ENCODE data around the gene TGFBR1. TPM values are rescaled to one million over a fixed set of nuclear protein-coding genes. Genes with fewer than 3 reads are reported as not detected.

The TGFBR1 gene
- total RNA-seq, 4 donors from 2014 or later, result 10.1 to 23.3 (median 16.0) TPM

DNA sequence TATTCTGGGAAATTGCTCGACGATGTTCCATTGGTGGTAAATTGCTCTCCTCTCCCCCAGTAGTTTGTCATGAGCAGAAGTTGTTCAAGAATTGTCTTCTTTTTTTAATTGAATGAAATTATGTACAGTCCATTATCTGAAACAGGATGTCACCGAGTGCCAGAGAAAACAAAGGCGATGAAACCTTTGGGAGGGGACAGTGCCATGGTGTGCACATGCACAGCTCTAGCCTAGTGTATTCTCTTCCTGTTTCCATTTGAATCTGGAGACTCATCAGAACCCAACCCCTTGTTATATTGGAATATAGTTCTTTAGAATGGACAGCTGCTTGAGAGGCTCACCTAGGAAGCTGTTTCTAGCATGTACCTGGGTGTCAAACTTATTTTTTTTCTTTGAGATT is 41.7 kb downstream of the TGFBR1 start:
- TF ChIP-seq POLR2A (IDR thresholded peaks at IDR 0.05), result no peak
- TF ChIP-seq, protein P1, sequence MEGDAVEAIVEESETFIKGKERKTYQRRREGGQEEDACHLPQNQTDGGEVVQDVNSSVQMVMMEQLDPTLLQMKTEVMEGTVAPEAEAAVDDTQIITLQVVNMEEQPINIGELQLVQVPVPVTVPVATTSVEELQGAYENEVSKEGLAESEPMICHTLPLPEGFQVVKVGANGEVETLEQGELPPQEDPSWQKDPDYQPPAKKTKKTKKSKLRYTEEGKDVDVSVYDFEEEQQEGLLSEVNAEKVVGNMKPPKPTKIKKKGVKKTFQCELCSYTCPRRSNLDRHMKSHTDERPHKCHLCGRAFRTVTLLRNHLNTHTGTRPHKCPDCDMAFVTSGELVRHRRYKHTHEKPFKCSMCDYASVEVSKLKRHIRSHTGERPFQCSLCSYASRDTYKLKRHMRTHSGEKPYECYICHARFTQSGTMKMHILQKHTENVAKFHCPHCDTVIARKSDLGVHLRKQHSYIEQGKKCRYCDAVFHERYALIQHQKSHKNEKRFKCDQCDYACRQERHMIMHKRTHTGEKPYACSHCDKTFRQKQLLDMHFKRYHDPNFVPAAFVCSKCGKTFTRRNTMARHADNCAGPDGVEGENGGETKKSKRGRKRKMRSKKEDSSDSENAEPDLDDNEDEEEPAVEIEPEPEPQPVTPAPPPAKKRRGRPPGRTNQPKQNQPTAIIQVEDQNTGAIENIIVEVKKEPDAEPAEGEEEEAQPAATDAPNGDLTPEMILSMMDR (IDR thresholded peaks at IDR 0.05), result no peak
- intact Hi-C loops (cut with DNase I; ENCODE audit: low total_unique reads), result loop anchor here (10.0 kb wide), 1 partner anchor 302 kb away; no protein-coding TSS in a partner anchor
- WGBS, 2 donors, result 89 to 90% methylated on average over 4 of the region's 4 CpGs
- H3K4me3 ChIP-seq (ENCODE audit: low read depth, poor library complexity, severe bottlenecking), result no peak overlapping the region
- DNase-seq (ENCODE audit: low spot score in 2 of 2), result no peak

DNA sequence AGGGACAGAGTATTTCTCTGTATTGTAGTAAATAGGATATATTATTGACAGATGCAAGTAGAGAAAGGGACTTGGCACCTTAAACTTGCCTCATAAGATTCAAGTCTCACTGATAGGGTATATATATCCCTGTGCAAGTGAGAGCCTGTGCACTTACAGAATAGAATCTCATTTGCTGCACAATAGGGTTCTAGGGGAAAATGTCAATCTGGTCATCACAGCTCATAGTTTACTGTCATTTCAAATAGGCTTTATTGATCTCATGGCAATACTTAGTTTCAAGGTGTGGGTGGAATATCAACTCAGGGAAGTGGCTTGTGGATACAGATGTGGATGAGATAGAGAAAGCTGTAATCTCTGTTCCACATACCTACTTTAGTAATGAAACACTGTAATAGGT is 42.3 kb downstream of the TGFBR1 start:
- intact Hi-C loops (cut with DNase I; ENCODE audit: low total_unique reads), result loop anchor here (10.0 kb wide), 1 partner anchor 302 kb away; no protein-coding TSS in a partner anchor
- no peak for DNase-seq (ENCODE audit: low spot score in 2 of 2)
- no peak overlapping the region for H3K4me3 ChIP-seq (ENCODE audit: low read depth, poor library complexity, severe bottlenecking)
- TF ChIP-seq, protein P1 (IDR thresholded peaks at IDR 0.05), result no peak
- TF ChIP-seq POLR2A (IDR thresholded peaks at IDR 0.05), result no peak

DNA sequence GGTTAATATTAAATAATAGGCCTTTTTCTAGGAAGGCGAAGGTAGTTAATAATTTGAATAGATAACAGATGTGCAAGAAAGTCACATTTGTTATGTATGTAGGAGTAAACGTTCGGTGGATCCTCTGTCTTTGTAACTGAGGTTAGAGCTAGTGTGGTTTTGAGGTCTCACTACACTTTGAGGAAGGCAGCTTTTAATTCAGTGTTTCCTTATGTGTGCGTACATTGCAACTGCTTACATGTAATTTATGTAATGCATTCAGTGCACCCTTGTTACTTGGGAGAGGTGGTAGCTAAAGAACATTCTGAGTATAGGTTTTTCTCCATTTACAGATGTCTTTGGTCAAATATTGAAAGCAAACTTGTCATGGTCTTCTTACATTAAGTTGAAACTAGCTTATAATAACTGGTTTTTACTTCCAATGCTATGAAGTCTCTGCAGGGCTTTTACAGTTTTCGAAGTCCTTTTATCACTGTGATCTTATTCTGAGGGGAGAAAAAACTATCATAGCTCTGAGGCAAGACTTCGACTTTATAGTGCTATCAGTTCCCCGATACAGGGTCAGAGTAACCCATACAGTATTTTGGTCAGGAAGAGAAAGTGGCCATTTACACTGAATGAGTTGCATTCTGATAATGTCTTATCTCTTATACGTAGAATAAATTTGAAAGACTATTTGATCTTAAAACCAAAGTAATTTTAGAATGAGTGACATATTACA is 45.7 kb downstream of the TGFBR1 start:
- no peak for DNase-seq (ENCODE audit: low spot score in 2 of 2)
- 81 to 82% methylated on average over 8 of the region's 8 CpGs for WGBS, 2 donors
- intact Hi-C loops (cut with DNase I; ENCODE audit: low total_unique reads), result no loop called here
- TF ChIP-seq POLR2A (IDR thresholded peaks at IDR 0.05), result no peak
- TF ChIP-seq, protein P1 (IDR thresholded peaks at IDR 0.05), result no peak
- H3K4me3 ChIP-seq (ENCODE audit: low read depth, poor library complexity, severe bottlenecking), result no peak overlapping the region

DNA sequence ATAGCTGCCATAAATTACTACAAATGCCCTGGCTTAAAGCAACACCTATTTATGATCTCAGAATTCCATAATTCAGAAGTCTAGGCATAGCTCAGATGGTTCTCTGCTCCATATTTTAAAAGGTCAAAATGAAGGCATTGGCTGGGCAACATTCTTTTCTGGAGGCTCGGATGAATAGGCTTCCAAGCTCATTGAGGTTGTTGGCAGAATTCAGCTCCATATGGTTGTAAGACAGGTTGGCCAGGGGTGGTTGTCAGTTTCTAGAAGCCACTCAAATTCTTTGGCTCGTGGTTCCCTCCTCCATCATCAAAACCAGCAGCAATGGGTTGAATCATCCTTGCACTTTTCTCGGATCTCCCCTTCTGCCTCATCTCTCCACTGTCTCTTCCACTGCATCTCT is 49.4 kb downstream of the TGFBR1 start:
- no peak overlapping the region for H3K4me3 ChIP-seq (ENCODE audit: low read depth, poor library complexity, severe bottlenecking)
- TF ChIP-seq, protein P1 (IDR thresholded peaks at IDR 0.05), result no peak
- no peak for TF ChIP-seq POLR2A (IDR thresholded peaks at IDR 0.05)
- no peak for DNase-seq (ENCODE audit: low spot score in 2 of 2)
- intact Hi-C loops (cut with DNase I; ENCODE audit: low total_unique reads), result no loop called here
- 51 to 60% methylated on average over 3 of the region's 3 CpGs for WGBS, 2 donors

DNA sequence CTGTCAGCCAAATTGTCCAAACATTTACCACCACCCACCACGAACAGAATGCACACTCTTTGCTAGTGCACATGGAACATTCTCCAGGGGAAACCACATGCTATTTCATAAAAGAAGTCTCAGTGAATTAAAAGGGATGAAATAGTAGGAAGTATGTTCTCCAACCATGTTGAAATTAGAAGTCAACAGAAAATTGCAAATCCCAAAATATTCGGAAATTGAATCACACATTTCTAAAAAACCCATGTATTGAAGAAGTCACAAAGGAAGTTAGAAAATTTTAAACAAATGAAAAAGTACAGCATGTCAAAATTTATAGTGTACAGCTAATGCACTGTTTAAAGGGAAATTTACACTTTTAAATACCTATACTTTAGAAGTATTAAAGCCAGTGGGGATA is 50.8 kb downstream of the TGFBR1 start:
- intact Hi-C loops (cut with DNase I; ENCODE audit: low total_unique reads), result no loop called here
- TF ChIP-seq, protein P1 (IDR thresholded peaks at IDR 0.05), result no peak
- TF ChIP-seq POLR2A (IDR thresholded peaks at IDR 0.05), result no peak
- H3K4me3 ChIP-seq (ENCODE audit: low read depth, poor library complexity, severe bottlenecking), result no peak overlapping the region
- WGBS, 2 donors, result 53 to 54% methylated on average over 2 of the region's 2 CpGs
- no peak for DNase-seq (ENCODE audit: low spot score in 2 of 2)

DNA sequence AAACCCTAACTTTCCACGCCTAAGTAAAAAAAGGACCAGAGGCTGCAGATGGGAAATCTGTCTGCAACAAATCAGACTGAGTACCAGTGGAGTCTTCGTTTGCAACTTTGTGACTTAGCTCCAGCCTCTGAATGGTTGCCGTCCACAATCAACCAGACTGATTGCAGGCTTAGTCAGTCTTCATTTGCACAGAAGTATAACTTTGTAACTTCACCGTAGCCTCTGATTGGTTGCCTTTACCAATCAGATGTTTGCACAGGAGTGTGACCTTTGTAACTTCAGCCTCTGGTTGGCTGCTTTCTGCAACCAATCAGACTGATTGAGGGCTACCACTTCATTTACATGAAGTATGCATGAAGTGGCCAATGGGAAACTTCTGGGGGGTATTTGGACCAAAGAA is 53.7 kb downstream of the TGFBR1 start:
- no peak overlapping the region for H3K4me3 ChIP-seq (ENCODE audit: low read depth, poor library complexity, severe bottlenecking)
- TF ChIP-seq POLR2A (IDR thresholded peaks at IDR 0.05), result no peak
- TF ChIP-seq, protein P1 (IDR thresholded peaks at IDR 0.05), result no peak
- WGBS, 2 donors, result 53 to 67% methylated on average over 4 of the region's 4 CpGs
- DNase-seq (ENCODE audit: low spot score in 2 of 2), result no peak
- intact Hi-C loops (cut with DNase I; ENCODE audit: low total_unique reads), result no loop called here
